NCI-H748 treated with DMSO at 0.1 percent for 48 hours (cell line): ENCODE results near the gene MMRN2.

Experiments used
- DNase-seq: peaks from one replicate; lab custom pipeline; 2025; lab: John Stamatoyannopoulos, UW

The MMRN2 gene

GRCh38 chr10:86969421-86970041 lies 12.1 kb upstream of the MMRN2 start:
- DNase-seq = no peak

- no peak for DNase-seq
These were observed 11.6 kb upstream of the MMRN2 start for GRCh38 chr10:86968994-86969355.

- DNase-seq = no peak
These were observed 11.0 kb upstream of the MMRN2 start, which contains the start of gene ADIRF for GRCh38 chr10:86968271-86968993. Gene ADIRF (plus strand): TSS chr10:86968482. CDS start chr10:86968545, 63 bp downstream.

- no peak for DNase-seq
These were observed 10.1 kb upstream of the MMRN2 start for GRCh38 chr10:86967481-86967941.

GRCh38 chr10:86965986-86966654 lies 8.7 kb upstream of the MMRN2 start:
- DNase-seq = no peak

- no peak for DNase-seq
These were observed 7.4 kb upstream of the MMRN2 start for GRCh38 chr10:86964847-86965190.

GRCh38 chr10:86964061-86964846 lies 6.8 kb upstream of the MMRN2 start:
- no peak for DNase-seq

- no peak for DNase-seq
These were observed 6.0 kb upstream of the MMRN2 start for GRCh38 chr10:86963341-86963919.

- no peak for DNase-seq
These were observed 5.5 kb upstream of the MMRN2 start for GRCh38 chr10:86962981-86963310.

GRCh38 chr10:86962136-86962980 lies 4.9 kb upstream of the MMRN2 start:
- DNase-seq = no peak

- no peak for DNase-seq
These were observed 4.2 kb upstream of the MMRN2 start for GRCh38 chr10:86961481-86962091.

- DNase-seq = no peak
These were observed 3.5 kb upstream of the MMRN2 start for GRCh38 chr10:86960863-86961434.

- no peak for DNase-seq
These were observed 2.8 kb upstream of the MMRN2 start for GRCh38 chr10:86960003-86960862.

- DNase-seq = no peak
These were observed 2.3 kb upstream of the MMRN2 start for GRCh38 chr10:86959737-86960002.

GRCh38 chr10:86958901-86959736 lies 1.7 kb upstream of the MMRN2 start:
- no peak for DNase-seq

- no peak for DNase-seq
These were observed 893 bp upstream of the MMRN2 start, which contains the start of gene SNCG for GRCh38 chr10:86958116-86958900. Gene SNCG (plus strand): TSS chr10:86958599. CDS start chr10:86958698, 99 bp downstream.

GRCh38 chr10:86956848-86957448 lies 467 bp downstream of the MMRN2 start:
- no peak for DNase-seq
